Measurements from ENCODE around the gene IFI27L1.

DNA sequence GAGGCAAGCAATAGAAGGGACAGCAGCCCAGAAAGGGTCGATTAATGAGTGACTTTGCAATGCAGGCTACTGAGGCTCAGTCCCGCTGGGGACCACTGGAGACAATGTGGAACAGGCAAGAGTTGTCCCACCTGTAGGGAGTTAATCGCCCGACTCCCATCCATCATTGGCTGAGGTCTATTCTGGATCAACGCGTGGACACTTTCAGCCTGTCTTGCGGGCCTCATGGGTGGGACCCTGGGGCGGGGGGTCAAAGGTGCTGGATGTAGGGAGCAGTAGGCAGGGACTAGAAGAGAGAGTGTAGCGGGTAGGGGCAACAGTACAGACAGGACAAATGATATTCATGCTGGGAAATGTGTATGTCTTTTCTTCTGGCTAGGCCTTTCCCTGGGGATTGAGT lies 42.2 kb downstream of the IFI27L1 start:
- TF ChIP-seq, protein P1, sequence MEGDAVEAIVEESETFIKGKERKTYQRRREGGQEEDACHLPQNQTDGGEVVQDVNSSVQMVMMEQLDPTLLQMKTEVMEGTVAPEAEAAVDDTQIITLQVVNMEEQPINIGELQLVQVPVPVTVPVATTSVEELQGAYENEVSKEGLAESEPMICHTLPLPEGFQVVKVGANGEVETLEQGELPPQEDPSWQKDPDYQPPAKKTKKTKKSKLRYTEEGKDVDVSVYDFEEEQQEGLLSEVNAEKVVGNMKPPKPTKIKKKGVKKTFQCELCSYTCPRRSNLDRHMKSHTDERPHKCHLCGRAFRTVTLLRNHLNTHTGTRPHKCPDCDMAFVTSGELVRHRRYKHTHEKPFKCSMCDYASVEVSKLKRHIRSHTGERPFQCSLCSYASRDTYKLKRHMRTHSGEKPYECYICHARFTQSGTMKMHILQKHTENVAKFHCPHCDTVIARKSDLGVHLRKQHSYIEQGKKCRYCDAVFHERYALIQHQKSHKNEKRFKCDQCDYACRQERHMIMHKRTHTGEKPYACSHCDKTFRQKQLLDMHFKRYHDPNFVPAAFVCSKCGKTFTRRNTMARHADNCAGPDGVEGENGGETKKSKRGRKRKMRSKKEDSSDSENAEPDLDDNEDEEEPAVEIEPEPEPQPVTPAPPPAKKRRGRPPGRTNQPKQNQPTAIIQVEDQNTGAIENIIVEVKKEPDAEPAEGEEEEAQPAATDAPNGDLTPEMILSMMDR (IDR thresholded peaks at IDR 0.05) = no peak
- no peak for TF ChIP-seq POLR2AphosphoS5 (IDR thresholded peaks at IDR 0.05)
